WTC11 (cell line): ENCODE data around the gene PCBD2. TPM values are rescaled to one million over a fixed set of nuclear protein-coding genes. Genes with fewer than 3 reads are reported as not detected.
"Not testable (repeated sequence)": the region's sequence is repeated elsewhere in the genome, so short reads cannot be mapped to it uniquely, and the experiment has no call there.

Source experiments
- ATAC-seq: fragments of 200-7000 bp; cut with Tn5 transposase; 2 replicates; pipeline ENCODE4 v1.10.0; 2021; ENCODE audit warnings: mild to moderate bottlenecking, moderate library complexity
- CTCF ChIA-PET: fragments of 300-600 bp; sonication (Branson Sonifier 250); formaldehyde crosslinking; loops from one replicate; lab custom pipeline; 2021; ENCODE audit warnings: antibody characterized with exemption; lab: Charles Lee
- POLR2A ChIA-PET: fragments of 350-600 bp; sonication (Branson Sonifier 250); formaldehyde crosslinking; loops from one replicate; lab custom pipeline; 2021; ENCODE audit warnings: antibody characterized with exemption; lab: Charles Lee
- DNase-seq: peaks from one replicate; pipeline ENCODE4 v3.0.0; 2021; ENCODE audit warnings: low spot score
- H3K27ac Mint-ChIP-seq: 2 replicates; pipeline ENCODE4 v1.8.0; 2021; ENCODE audit warnings: mixed read lengths
- H3K27me3 Mint-ChIP-seq: 2 replicates; pipeline ENCODE4 v1.8.0; 2021; ENCODE audit warnings: low read depth, mild to moderate bottlenecking, moderate library complexity, mixed read lengths
- H3K36me3 Mint-ChIP-seq: 2 replicates; pipeline ENCODE4 v1.8.0; 2021; ENCODE audit warnings: mixed read lengths
- H3K4me1 Mint-ChIP-seq: 2 replicates; pipeline ENCODE4 v1.8.0; 2022; ENCODE audit warnings: mixed read lengths
- H3K4me3 Mint-ChIP-seq: 2 replicates; pipeline ENCODE4 v1.8.0; 2021; ENCODE audit warnings: mild to moderate bottlenecking, moderate library complexity, mixed read lengths
- H3K9me3 Mint-ChIP-seq: 2 replicates; pipeline ENCODE4 v1.8.0; 2021; ENCODE audit warnings: mixed read lengths
- ATF1 ChIP-seq: sonication (generic); formaldehyde crosslinking; IDR thresholded peaks from 2 replicates; pipeline ENCODE4 v1.8.1; 2023; ENCODE audit warnings: mild to moderate bottlenecking, moderate library complexity, missing genetic modification reagents
- ATF6 ChIP-seq: sonication (generic); formaldehyde crosslinking; IDR thresholded peaks from 2 replicates; pipeline ENCODE4 v1.8.1; 2023; ENCODE audit warnings: mild to moderate bottlenecking, missing genetic modification reagents
- CTCF ChIP-seq: fragments of 200-600 bp; IDR thresholded peaks from 2 replicates; pipeline ENCODE4 v1.8.0; 2022; ENCODE audit warnings: antibody characterized with exemption
- E2F1 ChIP-seq: sonication (generic); formaldehyde crosslinking; IDR thresholded peaks from 2 replicates; pipeline ENCODE4 v1.8.0; 2022; ENCODE audit warnings: mild to moderate bottlenecking, missing genetic modification reagents
- ESRRA ChIP-seq: sonication (generic); formaldehyde crosslinking; IDR thresholded peaks from 2 replicates; pipeline ENCODE4 v1.8.1; 2022; ENCODE audit warnings: mild to moderate bottlenecking, missing genetic modification reagents, borderline replicate concordance
- GTF2I ChIP-seq: fragments of 250-450 bp; sonication (Bioruptor Pico); conservative IDR thresholded peaks from 2 replicates; pipeline ENCODE4 v1.4.0; 2021; ENCODE audit warnings: mild to moderate bottlenecking
- NR1H2 ChIP-seq: sonication (generic); formaldehyde crosslinking; IDR thresholded peaks from 2 replicates; pipeline ENCODE4 v1.9.0; 2021; ENCODE audit warnings: mild to moderate bottlenecking, moderate library complexity, missing genetic modification reagents
- NR2C2 ChIP-seq: sonication (generic); formaldehyde crosslinking; IDR thresholded peaks from 2 replicates; pipeline ENCODE4 v1.8.0; 2022; ENCODE audit warnings: mild to moderate bottlenecking, missing genetic modification reagents
- USF2 ChIP-seq: sonication (generic); formaldehyde crosslinking; IDR thresholded peaks from 2 replicates; pipeline ENCODE4 v1.8.1; 2023; ENCODE audit warnings: mild to moderate bottlenecking, missing genetic modification reagents, moderate library complexity
- ZBTB21 ChIP-seq: sonication (generic); formaldehyde crosslinking; IDR thresholded peaks from 2 replicates; pipeline ENCODE4 v1.8.1; 2023; ENCODE audit warnings: mild to moderate bottlenecking, missing genetic modification reagents, borderline replicate concordance
- ZNF263 ChIP-seq: sonication (generic); formaldehyde crosslinking; IDR thresholded peaks from 2 replicates; pipeline ENCODE4 v1.8.1; 2022; ENCODE audit warnings: low read depth, mild to moderate bottlenecking, moderate library complexity, missing genetic modification reagents
- ZNF532 ChIP-seq: fragments of 250-450 bp; sonication (Bioruptor Pico); IDR thresholded peaks from 2 replicates; pipeline ENCODE4 v1.9.0; 2021; ENCODE audit warnings: mild to moderate bottlenecking, borderline replicate concordance
- total RNA-seq: library from RNA; stranded (reverse); gene quantifications from 3 replicates; pipeline ENCODE4 v1.2.3, GENCODE V29; 2021

Gene PCBD2
- total RNA-seq, 1 experiment from 2014 or later, result 9.9 TPM

- H3K27me3 Mint-ChIP-seq, H3K9me3 Mint-ChIP-seq, ATAC-seq, POLR2A ChIA-PET, H3K36me3 Mint-ChIP-seq, DNase-seq, H3K27ac Mint-ChIP-seq, H3K4me3 Mint-ChIP-seq, H3K4me1 Mint-ChIP-seq: not testable (repeated sequence)
- CTCF ChIA-PET, result interaction anchor here (2.2 kb wide), 1 partner anchor 24 kb away, joined by 9 read pairs; the partner anchor contains the start of gene PCBD2
Measured at GRCh38 chr5:134880937-134881336, 24.0 kb upstream of the PCBD2 start.

GRCh38 chr5:134881711-134882110 lies 23.2 kb upstream of the PCBD2 start:
- H3K4me1 Mint-ChIP-seq, ATAC-seq, POLR2A ChIA-PET, CTCF ChIA-PET, H3K9me3 Mint-ChIP-seq, H3K4me3 Mint-ChIP-seq, H3K27ac Mint-ChIP-seq, DNase-seq, H3K27me3 Mint-ChIP-seq, H3K36me3 Mint-ChIP-seq: not testable (repeated sequence)

GRCh38 chr5:134887593-134888159 lies 17.3 kb upstream of the PCBD2 start:
- H3K4me1 Mint-ChIP-seq, result 0 out of 2 replicates have a peak, but pooled peaks cover 2% of the 10 kb centered on the region
- POLR2A ChIA-PET, result no interaction called here
- H3K9me3 Mint-ChIP-seq, result no peaks in the 10 kb centered on the region
- no peak overlapping the region for H3K4me3 Mint-ChIP-seq
- no peaks in the 10 kb centered on the region for H3K27me3 Mint-ChIP-seq
- TF ChIP-seq GTF2I (CRISPR knock-in tag), result no peak
- no peak for TF ChIP-seq ZBTB21 (CRISPR knock-in tag)
- TF ChIP-seq ZNF263 (CRISPR knock-in tag), result no peak
- TF ChIP-seq ZNF532 (CRISPR knock-in tag), result no peak
- TF ChIP-seq ATF1, result no peak
- no peak for TF ChIP-seq ESRRA (CRISPR knock-in tag)
- TF ChIP-seq USF2 (CRISPR knock-in tag), result no peak
- no peak for TF ChIP-seq NR1H2
- TF ChIP-seq E2F1 (CRISPR knock-in tag), result no peak
- DNase-seq, result no peak
- CTCF ChIA-PET, result interaction anchor here (1.2 to 2.4 kb wide), 2 partner anchors 17 to 30 kb away, joined by 7 to 10 read pairs; partner anchors contain the start of gene PCBD2
- H3K36me3 Mint-ChIP-seq, result peaks cover 6% of the 10 kb centered on the region
- H3K27ac Mint-ChIP-seq, result no peak overlapping the region
- peak; percentile 92 for ATAC-seq

GRCh38 chr5:134889335-134889734 lies 15.6 kb upstream of the PCBD2 start:
- H3K36me3 Mint-ChIP-seq, result peaks cover 4% of the 10 kb centered on the region
- POLR2A ChIA-PET, result no interaction called here
- H3K9me3 Mint-ChIP-seq, result no peaks in the 10 kb centered on the region
- H3K4me1 Mint-ChIP-seq, result peaks cover 12% of the 10 kb centered on the region
- CTCF ChIA-PET, result no interaction called here
- H3K27me3 Mint-ChIP-seq, result no peaks in the 10 kb centered on the region
- ATAC-seq (no peak), DNase-seq (no peak)
- no peak overlapping the region for H3K4me3 Mint-ChIP-seq
- no peak overlapping the region for H3K27ac Mint-ChIP-seq
- TF ChIP-seq ZNF532 (CRISPR knock-in tag) (no peak), ATF6 (CRISPR knock-in tag) (no peak), NR2C2 (CRISPR knock-in tag) (no peak), CTCF (no peak)
